ENCODE measurements around the gene KPTN.

The KPTN gene

DNA sequence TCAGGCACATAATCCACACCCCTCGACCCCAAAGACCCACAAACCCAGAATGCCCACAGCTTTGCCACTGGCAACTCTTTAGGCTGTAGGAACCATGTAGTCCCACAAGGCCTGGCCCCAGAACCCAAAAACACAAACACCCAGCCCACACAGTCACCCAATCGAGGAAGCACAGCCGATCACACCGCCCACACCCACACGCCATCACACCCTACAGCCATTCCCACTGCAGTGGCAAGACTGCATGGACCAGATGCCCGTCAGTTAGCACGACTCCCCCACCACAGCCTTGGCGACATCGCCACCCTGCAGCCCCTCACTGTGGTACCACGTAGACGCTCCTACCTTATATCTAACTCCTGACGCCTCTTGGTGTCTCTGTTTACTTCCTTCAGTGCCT, 40.7 kb downstream of the KPTN start:
- H2AFZ ChIP-seq (ENCODE audit: low read length) = no peak overlapping the region
- H3K9ac ChIP-seq (ENCODE audit: low read length) = no peak overlapping the region
- TF ChIP-seq, protein P1, sequence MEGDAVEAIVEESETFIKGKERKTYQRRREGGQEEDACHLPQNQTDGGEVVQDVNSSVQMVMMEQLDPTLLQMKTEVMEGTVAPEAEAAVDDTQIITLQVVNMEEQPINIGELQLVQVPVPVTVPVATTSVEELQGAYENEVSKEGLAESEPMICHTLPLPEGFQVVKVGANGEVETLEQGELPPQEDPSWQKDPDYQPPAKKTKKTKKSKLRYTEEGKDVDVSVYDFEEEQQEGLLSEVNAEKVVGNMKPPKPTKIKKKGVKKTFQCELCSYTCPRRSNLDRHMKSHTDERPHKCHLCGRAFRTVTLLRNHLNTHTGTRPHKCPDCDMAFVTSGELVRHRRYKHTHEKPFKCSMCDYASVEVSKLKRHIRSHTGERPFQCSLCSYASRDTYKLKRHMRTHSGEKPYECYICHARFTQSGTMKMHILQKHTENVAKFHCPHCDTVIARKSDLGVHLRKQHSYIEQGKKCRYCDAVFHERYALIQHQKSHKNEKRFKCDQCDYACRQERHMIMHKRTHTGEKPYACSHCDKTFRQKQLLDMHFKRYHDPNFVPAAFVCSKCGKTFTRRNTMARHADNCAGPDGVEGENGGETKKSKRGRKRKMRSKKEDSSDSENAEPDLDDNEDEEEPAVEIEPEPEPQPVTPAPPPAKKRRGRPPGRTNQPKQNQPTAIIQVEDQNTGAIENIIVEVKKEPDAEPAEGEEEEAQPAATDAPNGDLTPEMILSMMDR (IDR thresholded peaks at IDR 0.05; ENCODE audit: low read length) = no peak
- TF ChIP-seq EZH2 (optimal IDR thresholded peaks at IDR 0.05; ENCODE audit: low read depth, low read length) = no peak
- no peak for TF ChIP-seq EZH2phosphoT487 (IDR thresholded peaks at IDR 0.05; ENCODE audit: low read length)
- H3K27me3 ChIP-seq (replicated peaks; ENCODE audit: insufficient read depth, low read length) = peaks cover 79% of the 10 kb centered on the region
- no peak for DNase-seq
- no peaks in the 10 kb centered on the region for H3K9me3 ChIP-seq (replicated peaks; ENCODE audit: insufficient read depth, low read length)
- no peaks in the 10 kb centered on the region for H3F3A ChIP-seq (ENCODE audit: insufficient read depth, low read length)
- no peaks in the 10 kb centered on the region for H4K20me1 ChIP-seq (ENCODE audit: insufficient read depth, low read length)
- H3K79me2 ChIP-seq (ENCODE audit: low read length) = no peaks in the 10 kb centered on the region
- no peaks in the 10 kb centered on the region for H3K36me3 ChIP-seq (replicated peaks; ENCODE audit: insufficient read depth, low read length)
- H3K9me2 ChIP-seq (replicated peaks; ENCODE audit: insufficient read depth, low read length) = no peaks in the 10 kb centered on the region
- H3K4me3 ChIP-seq (ENCODE audit: low read length) = no peak overlapping the region
- H3K4me1 ChIP-seq (ENCODE audit: low read length) = no peaks in the 10 kb centered on the region
- no peak overlapping the region for H3K4me2 ChIP-seq (ENCODE audit: low read depth, low read length)
- H3K27ac ChIP-seq (ENCODE audit: low read length) = no peak overlapping the region

DNA sequence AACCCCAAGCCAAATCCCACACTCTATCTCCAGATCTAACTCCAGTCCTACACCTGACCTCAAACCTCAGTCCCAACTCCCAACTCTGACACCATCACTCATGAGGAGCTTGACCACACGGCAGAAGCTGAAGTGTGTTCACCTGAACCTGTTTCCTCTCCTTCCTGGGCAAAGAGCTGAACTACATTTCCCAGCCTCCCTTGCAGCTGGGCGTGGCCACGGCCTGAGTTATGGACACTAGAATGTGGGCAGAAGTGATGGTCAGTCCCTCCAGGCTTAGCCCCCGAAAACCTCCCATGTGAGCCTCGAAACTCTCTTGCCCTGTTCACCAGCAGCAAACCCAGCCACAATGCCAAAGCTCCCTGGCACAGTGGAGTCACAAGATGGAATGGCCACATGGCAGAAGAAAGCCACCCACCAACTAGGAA, 45.2 kb downstream of the KPTN start:
- H3K4me1 ChIP-seq (ENCODE audit: low read length) = peaks cover 5% of the 10 kb centered on the region; the same call in 1 of the 2 replicates
- no peaks in the 10 kb centered on the region for H3K9me3 ChIP-seq (replicated peaks; ENCODE audit: insufficient read depth, low read length)
- TF ChIP-seq EZH2phosphoT487 (IDR thresholded peaks at IDR 0.05; ENCODE audit: low read length) (no peak), EZH2 (optimal IDR thresholded peaks at IDR 0.05; ENCODE audit: low read depth, low read length) (no peak)
- TF ChIP-seq, protein P1 (IDR thresholded peaks at IDR 0.05; ENCODE audit: low read length) = no peak
- H3K79me2 ChIP-seq (ENCODE audit: low read length) = no peaks in the 10 kb centered on the region
- no peak for DNase-seq
- H3K36me3 ChIP-seq (replicated peaks; ENCODE audit: insufficient read depth, low read length) = no peaks in the 10 kb centered on the region
- H3K27me3 ChIP-seq (replicated peaks; ENCODE audit: insufficient read depth, low read length) = peaks cover 74% of the 10 kb centered on the region
- no peaks in the 10 kb centered on the region for H3K9me2 ChIP-seq (replicated peaks; ENCODE audit: insufficient read depth, low read length)
- H4K20me1 ChIP-seq (ENCODE audit: insufficient read depth, low read length) = no peaks in the 10 kb centered on the region
- no peak overlapping the region for H3K4me2 ChIP-seq (ENCODE audit: low read depth, low read length)
- H3F3A ChIP-seq (ENCODE audit: insufficient read depth, low read length) = peaks cover 12% of the 10 kb centered on the region
- no peak overlapping the region for H3K9ac ChIP-seq (ENCODE audit: low read length)
- no peak overlapping the region for H3K4me3 ChIP-seq (ENCODE audit: low read length)
- no peak overlapping the region for H3K27ac ChIP-seq (ENCODE audit: low read length)
- no peak overlapping the region for H2AFZ ChIP-seq (ENCODE audit: low read length)

DNA sequence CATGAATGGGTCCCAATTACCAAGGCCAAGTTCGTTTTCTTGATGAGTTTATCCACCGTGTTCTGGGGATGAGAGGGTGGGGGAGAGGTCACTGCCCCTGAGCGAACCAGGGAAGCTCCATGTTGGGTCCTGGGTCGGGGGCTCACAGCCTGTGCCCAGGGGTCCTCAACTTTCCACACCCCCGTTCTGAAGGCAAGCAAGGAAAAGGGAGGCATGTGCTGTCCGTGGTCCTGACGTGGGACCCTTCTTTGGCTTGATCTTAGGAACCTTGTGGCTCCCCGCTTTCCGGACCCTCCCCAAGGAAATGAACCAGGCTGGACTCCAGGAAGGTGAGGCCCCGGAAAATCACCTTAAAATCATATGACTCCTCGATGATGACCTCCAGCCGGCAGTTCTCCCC, 46.5 kb downstream of the KPTN start:
- Histone ChIP-seq H4K20me1 (ENCODE audit: insufficient read depth, low read length) (no peaks in the 10 kb centered on the region), H3K9me3 (replicated peaks; ENCODE audit: insufficient read depth, low read length) (no peaks in the 10 kb centered on the region), H2AFZ (ENCODE audit: low read length) (no peak overlapping the region), H3K36me3 (replicated peaks; ENCODE audit: insufficient read depth, low read length) (no peaks in the 10 kb centered on the region), H3K4me2 (ENCODE audit: low read depth, low read length) (no peak overlapping the region), H3K27me3 (replicated peaks; ENCODE audit: insufficient read depth, low read length) (peaks cover 64% of the 10 kb centered on the region), H3K9ac (ENCODE audit: low read length) (no peak overlapping the region), H3K9me2 (replicated peaks; ENCODE audit: insufficient read depth, low read length) (no peaks in the 10 kb centered on the region), H3K4me3 (ENCODE audit: low read length) (no peak overlapping the region), H3K79me2 (ENCODE audit: low read length) (no peaks in the 10 kb centered on the region), H3K4me1 (ENCODE audit: low read length) (peaks cover 13% of the 10 kb centered on the region), H3F3A (ENCODE audit: insufficient read depth, low read length) (peaks cover 12% of the 10 kb centered on the region), H3K27ac (ENCODE audit: low read length) (no peak overlapping the region)
- TF ChIP-seq EZH2 (optimal IDR thresholded peaks at IDR 0.05; ENCODE audit: low read depth, low read length) (no peak), EZH2phosphoT487 (IDR thresholded peaks at IDR 0.05; ENCODE audit: low read length) (no peak)
- TF ChIP-seq, protein P1 (IDR thresholded peaks at IDR 0.05; ENCODE audit: low read length) = no peak
- DNase-seq = no peak

Measured in MM.1S (cell line).